CD4-positive, alpha-beta T cell (primary cell): ENCODE data around the gene RAB33B. TPM values are rescaled to one million over a fixed set of nuclear protein-coding genes. Genes with fewer than 3 reads are reported as not detected.

Source experiments
- ATAC-seq: fragments of 200-7000 bp; cut with Tn5 transposase; one replicate; pipeline ENCODE4 v1.10.0; 2022; ENCODE audit warnings: mild to moderate bottlenecking; ENCODE audit not compliant: poor library complexity
- CTCF ChIA-PET: fragments of 350-600 bp; sonication (Branson Sonifier 250); formaldehyde crosslinking; loops from one replicate; lab custom pipeline; 2021; ENCODE audit warnings: antibody characterized with exemption, inconsistent platforms; lab: Charles Lee
- POLR2A ChIA-PET: fragments of 350-600 bp; sonication (Branson Sonifier 250); formaldehyde crosslinking; loops from one replicate; lab custom pipeline; 2021; ENCODE audit warnings: antibody characterized with exemption, inconsistent platforms; lab: Charles Lee
- DNase-seq, 14 experiments: peaks; one replicate each; pipeline ENCODE4 v3.0.0-alpha.2; 2013 to 2020; ENCODE audit warnings: mixed read lengths in 2 of 14
- H3K27ac ChIP-seq, 2 donors: one replicate each; pipeline versions ENCODE4 v1.5.1 to v1.7.0; 2013; ENCODE audit warnings: low read length in 2 of 2, low read depth in 1 of 2, mild to moderate bottlenecking in 1 of 2
- H3K27me3 ChIP-seq, 2 experiments: 1 replicate in 1 of 2; 2 replicates in 1 of 2; pipeline versions ENCODE4 v1.6.1 to v1.7.0; 2013; ENCODE audit warnings: low read length in 2 of 2, control low read depth in 1 of 2, mild to moderate bottlenecking in 1 of 2, moderate library complexity in 1 of 2; ENCODE audit not compliant: insufficient read depth in 2 of 2, control insufficient read depth in 1 of 2
- H3K36me3 ChIP-seq: one replicate; pipeline ENCODE4 v1.6.1; 2013; ENCODE audit warnings: low read length, control low read depth; ENCODE audit not compliant: insufficient read depth
- H3K4me1 ChIP-seq: one replicate; pipeline ENCODE4 v1.6.1; 2013; ENCODE audit warnings: low read length, control low read depth; ENCODE audit not compliant: insufficient read depth
- H3K4me3 ChIP-seq: one replicate; pipeline ENCODE4 v1.5.1; 2013; ENCODE audit warnings: mild to moderate bottlenecking, low read length, moderate library complexity
- H3K9me3 ChIP-seq, 2 experiments: 1 replicate in 1 of 2; 2 replicates in 1 of 2; pipeline versions ENCODE4 v1.6.1 to v1.7.0; 2013; ENCODE audit warnings: low read length in 2 of 2, mild to moderate bottlenecking in 2 of 2, control low read depth in 1 of 2, moderate library complexity in 1 of 2; ENCODE audit not compliant: control insufficient read depth in 1 of 2, insufficient read depth in 1 of 2
- H3K27ac Mint-ChIP-seq: one replicate; pipeline ENCODE4 v1.8.0; 2020; ENCODE audit warnings: mixed read lengths
- H3K27me3 Mint-ChIP-seq: one replicate; pipeline ENCODE4 v1.8.0; 2021; ENCODE audit warnings: mixed read lengths
- H3K36me3 Mint-ChIP-seq: one replicate; pipeline ENCODE4 v1.8.0; 2021; ENCODE audit warnings: low read depth, mixed read lengths
- H3K4me1 Mint-ChIP-seq: one replicate; pipeline ENCODE4 v1.8.0; 2021; ENCODE audit warnings: low read depth, mixed read lengths
- H3K4me3 Mint-ChIP-seq: one replicate; pipeline ENCODE4 v1.8.0; 2020; ENCODE audit warnings: mild to moderate bottlenecking, mixed read lengths
- H3K9me3 Mint-ChIP-seq: one replicate; pipeline ENCODE4 v1.8.0; 2020; ENCODE audit warnings: mixed read lengths
- CTCF ChIP-seq: fragments of 200-600 bp; IDR thresholded peaks from one replicate; pipeline ENCODE4 v1.8.0; 2022; ENCODE audit warnings: antibody characterized with exemption, mild to moderate bottlenecking
- intact Hi-C, 2 experiments: fragments of 100-400 bp; cut with DNase I in 1 of 2; cut with micrococcal nuclease in 1 of 2; formaldehyde crosslinking; loops; one replicate each; pipeline versions ENCODE4 v1.15.1 to v1.9.0; 2023 to 2025; cut with DNase I, micrococcal nuclease
- total RNA-seq, 174 experiments: library from RNA in 2 of 174; stranded (reverse) in 2 of 174; gene quantifications; one replicate each; pipeline ENCODE4 v1.2.3 and lab custom pipeline; 2021 to 2026

RAB33B gene
- total RNA-seq, 2 experiments from 2014 or later: 23.3 to 23.6 TPM

- Histone ChIP-seq H3K4me3 (no peak overlapping the region), H3K36me3 (peaks cover 21% of the 10 kb centered on the region), H3K27ac (no peak overlapping the region), H3K9me3 (peaks cover 0 to 2% of the 10 kb centered on the region in 2 experiments), H3K4me1 (no peaks in the 10 kb centered on the region), H3K27me3 (no peaks in the 10 kb centered on the region)
- no peak for TF ChIP-seq CTCF
- no peaks in the 10 kb centered on the region for H3K27me3 Mint-ChIP-seq
- ChIA-PET CTCF (interaction anchor here (1.2 kb wide), 1 partner anchor 10 kb away, joined by 3 read pairs; no protein-coding TSS in a partner anchor), POLR2A (no interaction called here)
- H3K9me3 Mint-ChIP-seq: no peaks in the 10 kb centered on the region
- DNase-seq (no peak), ATAC-seq (no peak)
- no peak overlapping the region for H3K27ac Mint-ChIP-seq
- H3K4me1 Mint-ChIP-seq: peaks cover 4% of the 10 kb centered on the region
- no peak overlapping the region for H3K4me3 Mint-ChIP-seq
- peaks cover 43% of the 10 kb centered on the region for H3K36me3 Mint-ChIP-seq
- intact Hi-C loops: no loop called here
These were observed 22.4 kb downstream of the RAB33B start for GRCh38 chr4:139476363-139476762.

GRCh38 chr4:139481465-139481864 lies 27.5 kb downstream of the RAB33B start:
- Histone ChIP-seq H3K4me1 (no peaks in the 10 kb centered on the region), H3K27ac (no peak overlapping the region), H3K27me3 (no peaks in the 10 kb centered on the region), H3K9me3 (no peaks in the 10 kb centered on the region), H3K36me3 (peaks cover under 1% of the 10 kb centered on the region), H3K4me3 (no peak overlapping the region)
- Mint-ChIP-seq H3K4me1 (no peaks in the 10 kb centered on the region), H3K4me3 (no peak overlapping the region), H3K36me3 (peaks cover 4% of the 10 kb centered on the region), H3K27ac (no peak overlapping the region), H3K27me3 (no peaks in the 10 kb centered on the region), H3K9me3 (no peaks in the 10 kb centered on the region)
- CTCF ChIA-PET: no interaction called here
- TF ChIP-seq CTCF: no peak
- no peak for ATAC-seq
- no peak for DNase-seq
- intact Hi-C loops: no loop called here
- POLR2A ChIA-PET: interaction anchor here (1.1 kb wide), 1 partner anchor 26 kb away, joined by 4 read pairs; no protein-coding TSS in a partner anchor

GRCh38 chr4:139483000-139483399 lies 29.1 kb downstream of the RAB33B start:
- Mint-ChIP-seq H3K4me3 (no peak overlapping the region), H3K27me3 (no peaks in the 10 kb centered on the region), H3K36me3 (no peaks in the 10 kb centered on the region), H3K9me3 (no peaks in the 10 kb centered on the region), H3K4me1 (no peaks in the 10 kb centered on the region), H3K27ac (no peak overlapping the region)
- no peak overlapping the region for H3K27ac ChIP-seq
- ATAC-seq (no peak), DNase-seq (no peak)
- ChIA-PET POLR2A (no interaction called here), CTCF (no interaction called here)
- no peaks in the 10 kb centered on the region for H3K27me3 ChIP-seq
- intact Hi-C loops: no loop called here
- H3K36me3 ChIP-seq: no peaks in the 10 kb centered on the region
- H3K9me3 ChIP-seq: no peaks in the 10 kb centered on the region
- no peak for TF ChIP-seq CTCF
- no peak overlapping the region for H3K4me3 ChIP-seq
- no peaks in the 10 kb centered on the region for H3K4me1 ChIP-seq
